AG04450 (cell line): ENCODE measurements around the gene ADAM12. TPM values are rescaled to one million over a fixed set of nuclear protein-coding genes. Genes with fewer than 3 reads are reported as not detected.

Experiments
- CTCF ChIA-PET: fragments of 300-600, 350-600 bp; formaldehyde crosslinking; extraction: SDS; loops from one replicate; lab custom pipeline; 2022; ENCODE audit warnings: antibody characterized with exemption, inconsistent platforms; lab: Charles Lee
- POLR2A ChIA-PET: fragments of 350-600 bp; formaldehyde crosslinking; extraction: SDS; loops from one replicate; lab custom pipeline; 2021; ENCODE audit warnings: antibody characterized with exemption, inconsistent platforms; lab: Yijun Ruan, JAX
- DNase-seq: peaks from one replicate; pipeline ENCODE4 v3.0.0-alpha.2; 2011; ENCODE audit warnings: low read depth, low spot score
- H3K27ac ChIP-seq: one replicate; pipeline ENCODE4 v1.5.1; 2012; ENCODE audit warnings: low read depth, low read length, control low read depth
- H3K27me3 ChIP-seq: one replicate; pipeline ENCODE4 v1.6.0; 2012; ENCODE audit warnings: low read length; ENCODE audit not compliant: control insufficient read depth, insufficient read depth
- H3K4me3 ChIP-seq: 2 replicates; pipeline ENCODE4 v1.5.1; 2011; ENCODE audit warnings: mild to moderate bottlenecking, low read depth, low read length, control low read depth
- H3K9me3 ChIP-seq: 2 replicates; pipeline ENCODE4 v1.5.1; 2012; ENCODE audit warnings: low read length; ENCODE audit not compliant: control insufficient read depth, insufficient read depth
- polyA plus RNA-seq: library from polyadenylated mRNA; depleted of rRNA; stranded (reverse); fragments of >200 nt; gene quantifications from 2 replicates; pipeline ENCODE4 v1.2.3, GENCODE V29; 2011
- TF ChIP-seq, protein P1 (sequence below): IDR thresholded peaks from 2 replicates; pipeline ENCODE4 v1.5.1; 2011; ENCODE audit warnings: low read depth, low read length, control low read depth, inconsistent platforms

The ADAM12 gene
- polyA plus RNA-seq, 1 experiment, result 8.0 TPM

DNA sequence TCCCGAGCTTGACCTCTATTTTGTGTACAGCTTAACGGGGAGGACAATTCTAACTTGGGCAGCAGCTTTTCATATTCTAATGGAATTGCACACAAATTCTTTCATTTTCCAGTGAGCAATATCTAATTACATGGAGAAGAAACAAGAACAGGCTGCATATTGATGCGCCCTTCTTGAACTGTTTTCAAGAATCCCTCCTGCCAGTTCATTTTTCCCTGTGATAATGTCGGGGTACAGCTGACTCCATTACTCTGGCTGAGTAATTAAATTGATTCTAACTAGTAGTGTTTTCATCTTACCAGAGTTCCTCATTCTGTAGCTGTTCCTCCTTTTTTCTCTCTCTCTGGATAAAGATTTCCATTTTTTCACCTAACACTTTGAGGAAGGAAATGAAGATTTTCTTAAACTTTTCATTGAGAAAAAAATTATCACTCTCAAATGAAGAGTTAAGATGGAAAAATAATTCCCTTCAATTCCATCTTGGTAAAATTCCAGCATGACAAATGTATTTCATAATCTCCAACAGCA lies 301.1 kb downstream of the ADAM12 start:
- no peak for DNase-seq
- Histone ChIP-seq H3K9me3 (no peaks in the 10 kb centered on the region), H3K27ac (no peak overlapping the region), H3K27me3 (no peaks in the 10 kb centered on the region), H3K4me3 (no peak overlapping the region)
- CTCF ChIA-PET, result no interaction called here
- TF ChIP-seq, protein P1, sequence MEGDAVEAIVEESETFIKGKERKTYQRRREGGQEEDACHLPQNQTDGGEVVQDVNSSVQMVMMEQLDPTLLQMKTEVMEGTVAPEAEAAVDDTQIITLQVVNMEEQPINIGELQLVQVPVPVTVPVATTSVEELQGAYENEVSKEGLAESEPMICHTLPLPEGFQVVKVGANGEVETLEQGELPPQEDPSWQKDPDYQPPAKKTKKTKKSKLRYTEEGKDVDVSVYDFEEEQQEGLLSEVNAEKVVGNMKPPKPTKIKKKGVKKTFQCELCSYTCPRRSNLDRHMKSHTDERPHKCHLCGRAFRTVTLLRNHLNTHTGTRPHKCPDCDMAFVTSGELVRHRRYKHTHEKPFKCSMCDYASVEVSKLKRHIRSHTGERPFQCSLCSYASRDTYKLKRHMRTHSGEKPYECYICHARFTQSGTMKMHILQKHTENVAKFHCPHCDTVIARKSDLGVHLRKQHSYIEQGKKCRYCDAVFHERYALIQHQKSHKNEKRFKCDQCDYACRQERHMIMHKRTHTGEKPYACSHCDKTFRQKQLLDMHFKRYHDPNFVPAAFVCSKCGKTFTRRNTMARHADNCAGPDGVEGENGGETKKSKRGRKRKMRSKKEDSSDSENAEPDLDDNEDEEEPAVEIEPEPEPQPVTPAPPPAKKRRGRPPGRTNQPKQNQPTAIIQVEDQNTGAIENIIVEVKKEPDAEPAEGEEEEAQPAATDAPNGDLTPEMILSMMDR, result no peak
- POLR2A ChIA-PET, result no interaction called here

DNA sequence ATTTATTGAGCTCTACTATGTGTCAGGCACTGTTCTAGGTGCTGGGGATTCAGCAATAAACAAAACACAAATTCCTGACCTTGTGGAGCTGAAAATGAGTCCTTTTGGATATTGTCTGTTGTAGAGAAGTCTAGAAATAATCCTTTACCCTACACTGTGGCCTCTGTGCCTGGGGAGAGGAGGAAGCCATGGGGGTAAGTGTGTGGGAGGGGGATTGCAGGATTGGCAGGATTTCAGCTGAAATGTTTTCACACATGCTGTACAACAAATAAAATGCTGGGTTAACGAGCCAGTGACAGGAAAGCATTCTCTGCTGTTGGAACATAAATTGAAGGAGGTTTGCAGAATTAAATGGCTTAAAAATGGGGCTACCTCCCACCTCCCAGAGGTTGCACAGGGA lies 302.5 kb downstream of the ADAM12 start:
- CTCF ChIA-PET, result no interaction called here
- Histone ChIP-seq H3K9me3 (no peaks in the 10 kb centered on the region), H3K4me3 (no peak overlapping the region), H3K27me3 (no peaks in the 10 kb centered on the region), H3K27ac (no peak overlapping the region)
- DNase-seq, result no peak
- POLR2A ChIA-PET, result no interaction called here
- TF ChIP-seq, protein P1, result no peak

DNA sequence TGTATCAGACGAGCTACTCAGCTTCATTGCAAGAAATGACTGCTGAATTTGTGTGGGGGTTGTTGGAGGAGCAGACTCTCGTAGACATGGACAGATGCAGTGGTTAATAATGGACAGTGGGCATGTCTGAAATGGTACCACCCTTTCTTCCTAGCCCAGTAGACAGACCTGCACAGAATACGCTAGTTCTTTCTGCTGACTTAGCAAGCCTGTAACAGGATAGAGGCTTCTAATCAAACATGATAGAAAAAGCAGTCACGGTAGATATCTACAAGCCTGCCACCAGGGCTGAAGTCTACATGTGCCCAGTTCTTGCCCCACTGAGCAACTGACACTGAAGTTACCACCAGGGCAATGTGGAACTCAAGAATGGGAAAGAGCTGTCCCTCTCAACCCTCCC lies 303.9 kb downstream of the ADAM12 start:
- H3K9me3 ChIP-seq, result no peaks in the 10 kb centered on the region
- ChIA-PET CTCF (no interaction called here), POLR2A (interaction anchor here (0.7 kb wide), 1 partner anchor 10 kb away, joined by 3 read pairs; no protein-coding TSS in a partner anchor)
- no peak overlapping the region for H3K27ac ChIP-seq
- no peak for DNase-seq
- H3K4me3 ChIP-seq, result no peak overlapping the region
- TF ChIP-seq, protein P1, result no peak
- no peaks in the 10 kb centered on the region for H3K27me3 ChIP-seq

DNA sequence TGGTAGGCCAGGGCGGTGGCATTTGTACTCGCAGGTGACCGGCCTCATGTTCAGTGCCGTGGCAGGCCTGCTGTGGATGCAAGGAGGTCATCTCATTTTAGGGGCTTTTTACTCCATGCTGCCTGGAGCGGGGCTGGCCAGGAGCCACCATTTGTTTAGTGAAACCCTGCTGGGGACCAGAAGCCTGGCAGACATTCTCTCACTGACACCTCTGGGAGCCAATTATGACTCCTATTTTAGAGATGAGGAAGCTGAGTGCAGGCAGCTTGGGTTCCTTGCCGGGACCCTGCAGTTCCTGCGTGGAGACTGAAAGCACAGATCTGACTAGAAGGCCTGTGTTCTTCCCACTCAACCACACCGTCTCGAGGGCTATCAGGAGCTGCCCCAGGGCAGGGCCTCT lies 305.3 kb downstream of the ADAM12 start:
- Histone ChIP-seq H3K4me3 (no peak overlapping the region), H3K27me3 (no peaks in the 10 kb centered on the region), H3K27ac (no peak overlapping the region), H3K9me3 (no peaks in the 10 kb centered on the region)
- ChIA-PET POLR2A (no interaction called here), CTCF (no interaction called here)
- TF ChIP-seq, protein P1, result no peak
- no peak for DNase-seq

DNA sequence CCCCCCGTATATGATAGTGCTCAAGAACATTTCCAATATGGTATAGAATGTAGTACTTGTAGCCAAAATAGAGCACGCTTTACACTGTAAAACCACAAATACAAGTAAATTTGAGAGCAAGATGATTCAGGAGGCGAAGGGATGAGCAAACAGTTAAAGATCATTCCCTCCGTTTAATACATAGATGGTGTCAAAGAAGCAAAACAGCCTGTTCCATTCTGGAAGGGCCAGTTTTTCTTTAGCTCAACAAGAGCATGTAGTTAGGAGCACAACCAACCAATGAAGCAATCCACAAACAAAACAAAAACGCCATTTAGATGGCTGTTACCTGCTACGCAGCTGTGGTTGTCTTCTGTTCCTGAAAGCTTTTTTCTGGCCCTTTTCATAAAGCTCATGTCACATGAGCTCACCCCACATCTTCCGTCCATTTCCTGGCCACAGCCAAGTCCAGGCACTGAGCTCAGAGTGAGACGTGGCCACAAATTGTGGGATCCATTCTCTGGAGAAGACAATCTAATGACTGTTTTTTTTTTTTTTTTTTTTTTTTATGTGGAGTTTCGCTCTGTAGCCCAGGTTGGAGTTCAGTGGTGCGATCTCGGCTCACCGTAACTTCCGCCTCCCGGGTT lies 306.3 kb downstream of the ADAM12 start:
- ChIA-PET CTCF (interaction anchor here (2.0 kb wide), 1 partner anchor 19 kb away, joined by 7 read pairs; no protein-coding TSS in a partner anchor), POLR2A (interaction anchor here (2.1 kb wide), 1 partner anchor 9 kb away, joined by 10 read pairs; no protein-coding TSS in a partner anchor)
- DNase-seq, result no peak
- TF ChIP-seq, protein P1, result no peak
- no peak overlapping the region for H3K4me3 ChIP-seq
- no peak overlapping the region for H3K27ac ChIP-seq
- no peaks in the 10 kb centered on the region for H3K27me3 ChIP-seq
- H3K9me3 ChIP-seq, result no peaks in the 10 kb centered on the region
